Lung (tissue), 12 donors: ENCODE measurements around the gene PITPNM1. TPM values are rescaled to one million over a fixed set of nuclear protein-coding genes. Genes with fewer than 3 reads are reported as not detected.

Experiments
- ATAC-seq: fragments of 200-7000 bp; cut with Tn5 transposase; one replicate; pipeline ENCODE4 v1.9.1; 2020; ENCODE audit warnings: moderate number of reproducible peaks; ENCODE audit not compliant: insufficient read depth, low FRiP score
- DNase-seq, 3 donors: peaks; one replicate each; pipeline ENCODE4 v3.0.0-alpha.2; 2013 to 2017
- H3K27ac ChIP-seq, 2 donors: one replicate each; pipeline ENCODE4 v1.5.1; 2013; ENCODE audit warnings: mild to moderate bottlenecking in 2 of 2, moderate library complexity in 2 of 2, control low read depth in 1 of 2, inconsistent platforms in 1 of 2, low read depth in 1 of 2, low read length in 1 of 2
- H3K27me3 ChIP-seq, 3 donors: one replicate each; pipeline ENCODE4 v1.5.1; 2013; ENCODE audit warnings: low read length in 2 of 3; ENCODE audit not compliant: control insufficient read depth in 3 of 3, insufficient read depth in 3 of 3
- H3K36me3 ChIP-seq, 4 donors: one replicate each; pipeline ENCODE4 v1.5.1; 2013; ENCODE audit warnings: low read length in 4 of 4, mild to moderate bottlenecking in 1 of 4, moderate library complexity in 1 of 4; ENCODE audit not compliant: control insufficient read depth in 4 of 4, insufficient read depth in 4 of 4
- H3K4me1 ChIP-seq, 5 donors: one replicate each; pipeline ENCODE4 v1.5.1; 2013; ENCODE audit warnings: low read length in 5 of 5, mild to moderate bottlenecking in 2 of 5, moderate library complexity in 1 of 5; ENCODE audit not compliant: control insufficient read depth in 5 of 5, insufficient read depth in 5 of 5
- H3K4me3 ChIP-seq: one replicate; pipeline ENCODE4 v1.5.1; 2013; ENCODE audit warnings: mild to moderate bottlenecking, control low read depth, moderate library complexity
- H3K9ac ChIP-seq, 2 donors: one replicate each; pipeline ENCODE4 v1.5.1; 2013; ENCODE audit warnings: low read length in 2 of 2, control low read depth in 1 of 2; ENCODE audit not compliant: insufficient read depth in 1 of 2
- H3K9me3 ChIP-seq, 4 donors: one replicate each; pipeline ENCODE4 v1.5.1; 2013; ENCODE audit warnings: low read length in 3 of 4, mild to moderate bottlenecking in 1 of 4, moderate library complexity in 1 of 4; ENCODE audit not compliant: control insufficient read depth in 4 of 4, insufficient read depth in 3 of 4
- WGBS, 2 donors: extraction: QIAGEN DNeasy Blood & Tissue Kit; methylation state at CpG; one replicate each; pipeline ENCODE4 v1.1.7; 2013; 5-methylcytosine and 5-hydroxymethylcytosine counted together
- polyA plus RNA-seq, 2 donors: library from polyadenylated mRNA; stranded (reverse); fragments of 200-250 nt; gene quantifications; one replicate each; pipeline ENCODE4 v1.2.1, GENCODE V29; 2013
- total RNA-seq, 2 donors: library from RNA; depleted of rRNA in 1 of 2; stranded (reverse); fragments of >200 nt in 1 of 2; gene quantifications; one replicate each; pipeline ENCODE4 v1.2.1, GENCODE V29; 2014 to 2021
- TF ChIP-seq, protein P1 (sequence below): IDR thresholded peaks from 2 replicates; pipeline ENCODE4 v1.5.1; 2012; ENCODE audit warnings: mild to moderate bottlenecking; ENCODE audit errors: control extremely low read depth, extremely low read depth
- donor health status: control.
- donor health status: control.
- donor health status: Bipolar disorder and iron deficiency.
- donor health status: healthy.
- donor health status: DM: yes; HTN: yes; CAD: no.

The PITPNM1 gene
- total and polyA plus RNA-seq, 4 donors, result 23.2 to 67.3 (median 36.3) TPM

DNA sequence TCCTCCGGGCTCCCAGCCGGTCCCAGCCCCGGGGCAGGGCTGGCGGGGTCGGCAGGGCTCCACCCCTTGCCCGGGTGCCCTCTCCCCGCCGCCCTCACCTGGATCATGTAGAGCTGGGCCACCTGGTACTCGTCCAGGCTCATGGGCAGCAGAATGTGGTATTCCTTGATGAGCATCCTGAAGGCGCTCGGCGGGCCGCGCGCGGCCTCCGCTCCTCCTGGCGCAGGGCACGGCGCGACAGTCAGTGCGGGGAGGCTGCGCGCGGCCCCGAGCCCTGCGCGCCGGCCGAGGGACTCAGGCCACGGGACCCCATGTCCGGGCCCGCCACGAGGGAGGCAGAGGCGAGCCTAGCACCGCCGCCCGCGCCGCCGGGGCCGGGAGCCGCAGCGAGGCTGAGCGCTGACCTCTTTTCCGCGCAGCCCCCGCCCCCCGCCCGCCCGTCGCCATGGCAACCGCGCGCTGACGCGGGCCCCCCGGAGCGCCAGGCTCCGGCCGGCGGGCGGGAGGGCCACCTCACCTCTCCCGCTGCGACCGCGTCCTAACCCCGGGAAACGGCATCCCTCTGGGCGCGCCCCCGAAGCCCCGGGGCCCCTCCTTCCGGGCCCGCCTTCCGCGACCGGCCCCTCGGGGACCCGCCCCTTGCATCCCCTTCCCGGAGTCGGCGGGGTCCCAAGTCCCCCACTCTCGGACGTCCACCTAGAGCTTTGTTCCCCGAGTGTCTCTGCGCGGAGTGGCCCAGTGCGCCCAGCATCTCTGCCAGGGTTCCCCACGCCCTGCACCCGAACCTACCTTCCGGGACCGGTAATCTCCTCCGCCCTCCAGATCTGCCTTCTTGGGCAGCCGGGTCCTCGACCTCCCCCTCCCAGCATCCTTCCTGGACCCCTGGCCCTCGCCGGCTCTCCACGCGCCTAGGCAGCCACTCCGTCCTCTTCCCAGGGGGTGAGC lies 886 bp downstream of the PITPNM1 start:
- H3K9me3 ChIP-seq, result no peaks in the 10 kb centered on the region
- H3K27me3 ChIP-seq, result no peaks in the 10 kb centered on the region
- peak; percentile 38 to 60 (median 39) for DNase-seq
- 3 to 4% methylated on average over 67 to 101 of the region's 101 CpGs for WGBS, 2 donors
- H3K27ac ChIP-seq, result peak overlapping the region; percentile 89 to 93
- H3K4me3 ChIP-seq, result peak overlapping the region; percentile 60
- ATAC-seq, result no peak
- H3K9ac ChIP-seq, result peak overlapping the region in 1 of 2 donors; percentile 4
- peaks cover 0 to 10% (median 5%) of the 10 kb centered on the region in 4 donors for H3K36me3 ChIP-seq
- peaks cover 0 to 34% (median 10%) of the 10 kb centered on the region in 5 donors for H3K4me1 ChIP-seq
- TF ChIP-seq, protein P1, sequence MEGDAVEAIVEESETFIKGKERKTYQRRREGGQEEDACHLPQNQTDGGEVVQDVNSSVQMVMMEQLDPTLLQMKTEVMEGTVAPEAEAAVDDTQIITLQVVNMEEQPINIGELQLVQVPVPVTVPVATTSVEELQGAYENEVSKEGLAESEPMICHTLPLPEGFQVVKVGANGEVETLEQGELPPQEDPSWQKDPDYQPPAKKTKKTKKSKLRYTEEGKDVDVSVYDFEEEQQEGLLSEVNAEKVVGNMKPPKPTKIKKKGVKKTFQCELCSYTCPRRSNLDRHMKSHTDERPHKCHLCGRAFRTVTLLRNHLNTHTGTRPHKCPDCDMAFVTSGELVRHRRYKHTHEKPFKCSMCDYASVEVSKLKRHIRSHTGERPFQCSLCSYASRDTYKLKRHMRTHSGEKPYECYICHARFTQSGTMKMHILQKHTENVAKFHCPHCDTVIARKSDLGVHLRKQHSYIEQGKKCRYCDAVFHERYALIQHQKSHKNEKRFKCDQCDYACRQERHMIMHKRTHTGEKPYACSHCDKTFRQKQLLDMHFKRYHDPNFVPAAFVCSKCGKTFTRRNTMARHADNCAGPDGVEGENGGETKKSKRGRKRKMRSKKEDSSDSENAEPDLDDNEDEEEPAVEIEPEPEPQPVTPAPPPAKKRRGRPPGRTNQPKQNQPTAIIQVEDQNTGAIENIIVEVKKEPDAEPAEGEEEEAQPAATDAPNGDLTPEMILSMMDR, result no peak

DNA sequence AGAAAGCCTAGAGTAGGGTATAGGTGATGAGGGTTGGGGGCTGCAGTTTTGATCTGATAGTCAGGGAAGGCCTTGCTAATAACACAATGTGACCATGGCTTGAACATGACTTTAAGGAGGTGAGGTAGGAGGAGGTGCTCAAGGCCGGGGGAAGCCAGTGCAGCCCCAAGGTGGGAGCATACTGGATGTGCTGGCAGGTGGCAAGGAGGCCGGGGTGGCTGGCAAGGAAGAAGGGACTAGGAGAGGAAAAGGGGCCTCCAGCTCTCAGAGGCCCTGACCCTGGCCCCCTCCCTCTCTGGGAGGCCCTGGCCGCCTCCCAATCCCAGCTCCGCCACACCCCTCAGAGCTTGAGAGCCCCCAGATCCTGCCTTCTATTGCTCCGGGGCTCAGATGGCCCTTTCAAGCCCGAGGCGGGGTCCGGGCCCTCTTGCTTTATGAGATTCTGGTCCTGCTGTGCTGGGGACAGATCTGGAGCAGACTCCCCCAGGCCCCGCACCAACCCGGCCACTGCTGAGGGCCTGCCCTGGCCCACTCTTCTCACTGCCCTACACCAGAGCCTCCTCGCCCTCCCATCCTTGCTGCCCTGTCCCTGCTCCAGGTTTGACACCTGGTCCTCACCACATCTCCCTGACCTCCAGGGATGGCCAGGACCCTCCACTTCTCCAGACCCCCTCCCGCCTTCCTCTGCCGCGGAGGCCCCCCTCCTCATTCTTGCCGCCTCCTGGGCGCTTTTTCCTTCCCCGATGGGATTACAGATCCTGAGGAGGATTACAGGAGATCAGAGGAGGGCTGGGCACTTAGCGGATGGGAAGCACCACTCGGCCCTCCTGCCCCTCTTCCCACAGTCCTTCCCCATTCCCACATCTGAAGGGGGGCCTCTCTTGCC lies 1.8 kb downstream of the PITPNM1 start:
- TF ChIP-seq, protein P1, result no peak
- peaks cover 0 to 30% (median 10%) of the 10 kb centered on the region in 5 donors for H3K4me1 ChIP-seq

DNA sequence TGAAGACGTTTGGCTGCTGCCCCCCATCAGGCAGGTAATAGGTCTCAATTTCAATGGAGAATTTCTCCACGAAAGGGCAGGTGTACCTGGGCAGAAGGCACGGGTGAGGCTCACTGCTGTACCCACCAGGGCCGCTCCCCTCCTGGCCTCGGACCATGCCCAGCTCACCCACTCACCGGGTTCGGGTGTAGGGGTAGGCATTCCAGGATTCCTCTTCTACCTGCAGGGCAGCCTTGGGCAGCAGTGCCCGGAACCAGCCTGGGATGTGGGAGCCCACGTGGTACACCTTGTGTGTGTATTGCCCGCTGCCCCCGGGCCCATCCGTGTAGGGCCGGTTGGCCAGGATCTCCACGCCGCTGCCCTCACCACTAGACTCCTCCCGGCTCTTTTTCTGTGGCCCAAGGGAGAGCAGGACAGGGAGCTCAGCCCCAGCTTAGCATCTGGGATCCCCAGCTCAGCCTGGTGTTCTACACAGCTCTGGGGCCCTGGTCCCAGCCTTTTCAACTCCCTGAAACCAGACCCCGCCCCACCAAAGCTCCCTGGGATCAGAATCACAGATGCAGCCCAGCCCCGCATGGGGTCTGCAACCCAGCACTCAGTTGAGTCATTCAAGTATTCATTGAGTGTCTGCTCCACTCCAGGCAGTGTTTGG lies 2.7 kb downstream of the PITPNM1 start:
- Histone ChIP-seq H3K4me3 (no peak overlapping the region), H3K9me3 (peaks cover 0 to 3% (median 0%) of the 10 kb centered on the region in 4 donors), H3K27ac (no peak overlapping the region), H3K4me1 (peaks cover 0 to 25% (median 10%) of the 10 kb centered on the region in 5 donors), H3K9ac (no peak overlapping the region), H3K27me3 (no peaks in the 10 kb centered on the region), H3K36me3 (peaks cover 0 to 18% (median 8%) of the 10 kb centered on the region in 4 donors)
- ATAC-seq (no peak), DNase-seq (no peak)
- WGBS, 2 donors, result 96 to 97% methylated on average over 18 of the region's 18 CpGs
- TF ChIP-seq, protein P1, result no peak

More for the DNA sequence above, 1.8 kb downstream of the PITPNM1 start:
- Histone ChIP-seq H3K4me3 (peak overlapping the region; percentile 60), H3K27ac (no peak overlapping the region), H3K9ac (no peak overlapping the region), H3K36me3 (peaks cover 0 to 10% (median 6%) of the 10 kb centered on the region in 4 donors), H3K9me3 (no peaks in the 10 kb centered on the region), H3K27me3 (no peaks in the 10 kb centered on the region)
- 82 to 83% methylated on average over 18 to 19 of the region's 19 CpGs for WGBS, 2 donors
- no peak for DNase-seq
- no peak for ATAC-seq
